Prostate gland (tissue), 2 donors: Measurements from ENCODE around the gene SPG7.

Experiments
- POLR2AphosphoS5 ChIP-seq: sonication (generic); formaldehyde crosslinking; IDR thresholded peaks from one replicate; pipeline ENCODE4 v1.6.1; 2017; ENCODE audit warnings: antibody characterized with exemption
- TF ChIP-seq, protein P1 (sequence below), 4 experiments: fragments of 200-600 bp in 2 of 4; fragments of 450-650 bp in 2 of 4; sonication (generic) in 2 of 4; IDR thresholded peaks; 1 replicate in 3 of 4; 2 replicates in 1 of 4; pipeline ENCODE4 v1.5.1; 2016 to 2019; ENCODE audit warnings: antibody characterized with exemption in 4 of 4, mild to moderate bottlenecking in 2 of 4, moderate library complexity in 2 of 4

DNA sequence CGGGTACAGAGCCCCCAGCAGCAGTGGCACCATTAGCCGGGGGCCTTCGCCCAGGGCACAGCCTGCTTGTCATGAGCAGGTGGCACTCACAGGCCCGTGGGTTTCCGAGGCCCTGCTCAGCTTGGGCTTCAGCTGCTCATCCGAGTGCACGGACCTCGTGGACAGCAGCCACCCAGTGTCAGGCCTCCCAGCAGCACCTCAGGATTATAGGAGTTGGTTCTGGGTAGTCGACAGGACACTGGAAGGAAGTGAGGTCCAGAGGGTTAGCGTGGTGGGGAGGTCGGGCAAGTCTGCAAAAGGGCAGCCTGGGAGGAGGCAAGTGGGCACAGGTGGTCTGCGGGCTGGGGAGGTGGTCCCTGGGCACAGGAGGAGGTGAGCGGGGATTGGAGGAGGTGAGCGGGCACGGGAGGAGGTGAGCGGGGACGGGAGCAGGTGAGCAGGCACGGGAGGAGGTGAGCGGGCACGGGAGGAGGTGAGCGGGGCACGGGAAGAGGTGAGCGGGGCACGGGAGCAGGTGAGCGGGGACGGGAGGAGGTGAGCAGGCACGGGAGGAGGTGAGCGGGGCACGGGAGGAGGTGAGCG lies 62.2 kb downstream of the SPG7 start:
- TF ChIP-seq, protein P1, sequence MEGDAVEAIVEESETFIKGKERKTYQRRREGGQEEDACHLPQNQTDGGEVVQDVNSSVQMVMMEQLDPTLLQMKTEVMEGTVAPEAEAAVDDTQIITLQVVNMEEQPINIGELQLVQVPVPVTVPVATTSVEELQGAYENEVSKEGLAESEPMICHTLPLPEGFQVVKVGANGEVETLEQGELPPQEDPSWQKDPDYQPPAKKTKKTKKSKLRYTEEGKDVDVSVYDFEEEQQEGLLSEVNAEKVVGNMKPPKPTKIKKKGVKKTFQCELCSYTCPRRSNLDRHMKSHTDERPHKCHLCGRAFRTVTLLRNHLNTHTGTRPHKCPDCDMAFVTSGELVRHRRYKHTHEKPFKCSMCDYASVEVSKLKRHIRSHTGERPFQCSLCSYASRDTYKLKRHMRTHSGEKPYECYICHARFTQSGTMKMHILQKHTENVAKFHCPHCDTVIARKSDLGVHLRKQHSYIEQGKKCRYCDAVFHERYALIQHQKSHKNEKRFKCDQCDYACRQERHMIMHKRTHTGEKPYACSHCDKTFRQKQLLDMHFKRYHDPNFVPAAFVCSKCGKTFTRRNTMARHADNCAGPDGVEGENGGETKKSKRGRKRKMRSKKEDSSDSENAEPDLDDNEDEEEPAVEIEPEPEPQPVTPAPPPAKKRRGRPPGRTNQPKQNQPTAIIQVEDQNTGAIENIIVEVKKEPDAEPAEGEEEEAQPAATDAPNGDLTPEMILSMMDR (IDR thresholded peaks at IDR 0.05), result no peak
- TF ChIP-seq POLR2AphosphoS5, result no peak
